HepG2 (cell line): Measurements from ENCODE around the gene RMRP. TPM values are rescaled to one million over a fixed set of nuclear protein-coding genes. Genes with fewer than 3 reads are reported as not detected.

Experiments used
- ATAC-seq: fragments of 200-7000 bp; cut with Tn5 transposase; 3 replicates; pipeline ENCODE4 v1.9.1; 2020; ENCODE audit warnings: mild to moderate bottlenecking, moderate library complexity
- BruUV-seq: library from RNA; stranded (reverse); fragments of 400-500 nt; replicated peaks from 2 replicates; lab custom pipeline; 2021; lab: Mats Ljungman, UMichigan
- CTCF ChIA-PET: fragments of 300-600 bp; formaldehyde crosslinking; extraction: SDS; loops from one replicate; lab custom pipeline; 2021; ENCODE audit warnings: low total read pairs, inconsistent platforms, low intra/inter-chr PET ratio; lab: Yijun Ruan, JAX
- POLR2A ChIA-PET: fragments of 350-600 bp; sonication (Branson Sonifier 250); formaldehyde crosslinking; loops from one replicate; lab custom pipeline; 2020; ENCODE audit warnings: antibody characterized with exemption, inconsistent platforms; lab: Yijun Ruan, JAX
- DNase-seq: peaks from one replicate; pipeline ENCODE4 v3.0.0-alpha.2; 2015; ENCODE audit warnings: low spot score
- FAIRE-seq: peaks from 3 replicates; lab custom pipeline; 2011; peaks lifted over from hg19 to GRCh38; lab: Jason Lieb, UNC
- H2AFZ ChIP-seq: one replicate; pipeline ENCODE4 v1.6.1; 2011; ENCODE audit warnings: low read length, inconsistent platforms
- H3K27ac ChIP-seq: fragments of 300-600 bp; 3 replicates; pipeline ENCODE4 v1.8.0; 2011; ENCODE audit warnings: mixed run types, mild to moderate bottlenecking, mixed read lengths, low read length, inconsistent platforms; ENCODE audit not compliant: insufficient read depth; ENCODE audit errors: extremely low read length
- H3K27me3 ChIP-seq, 2 experiments: fragments of 200-600 bp in 1 of 2; 2 replicates in 1 of 2; 3 replicates in 1 of 2; pipeline versions ENCODE4 v1.6.0 to v1.8.0; 2011; ENCODE audit warnings: low read length in 2 of 2, mild to moderate bottlenecking in 2 of 2, moderate library complexity in 2 of 2, inconsistent platforms in 1 of 2; ENCODE audit not compliant: insufficient read depth in 2 of 2, control insufficient read depth in 1 of 2
- H3K36me3 ChIP-seq, 2 experiments: fragments of 200-600 bp in 1 of 2; replicated peaks in 1 of 2; 2 replicates in 1 of 2; 3 replicates in 1 of 2; pipeline versions ENCODE4 v1.5.1 to v1.8.0; 2011; ENCODE audit warnings: low read length in 2 of 2, inconsistent platforms in 1 of 2; ENCODE audit not compliant: insufficient read depth in 2 of 2, control insufficient read depth in 1 of 2
- H3K4me1 ChIP-seq: 2 replicates; pipeline ENCODE4 v1.5.1; 2012; ENCODE audit warnings: low read length, inconsistent platforms; ENCODE audit not compliant: insufficient read depth
- H3K4me2 ChIP-seq: 2 replicates; pipeline ENCODE4 v1.6.0; 2011; ENCODE audit warnings: low read depth, low read length, inconsistent platforms
- H3K4me3 ChIP-seq, 3 experiments: fragments of 200-600 bp in 1 of 3; sonication (generic), shearing (Covaris generic) in 1 of 3; replicated peaks in 1 of 3; 2 replicates each; pipeline ENCODE4 v1.5.1; 2011 to 2016; ENCODE audit warnings: low read length in 3 of 3, inconsistent platforms in 2 of 3, low read depth in 2 of 3, mild to moderate bottlenecking in 2 of 3, control low read depth in 1 of 3, mixed read lengths in 1 of 3; ENCODE audit not compliant: insufficient read depth in 1 of 3
- H3K79me2 ChIP-seq: one replicate; pipeline ENCODE4 v1.6.1; 2011; ENCODE audit warnings: low read length, inconsistent platforms; ENCODE audit not compliant: insufficient read depth
- H3K9ac ChIP-seq: 2 replicates; pipeline ENCODE4 v1.6.0; 2011; ENCODE audit warnings: mild to moderate bottlenecking, low read depth, low read length, inconsistent platforms; ENCODE audit not compliant: insufficient read depth
- H3K9me3 ChIP-seq: 2 replicates; pipeline ENCODE4 v1.5.1; 2012; ENCODE audit warnings: mild to moderate bottlenecking, low read length
- H4K20me1 ChIP-seq: 2 replicates; pipeline ENCODE4 v1.6.0; 2011; ENCODE audit warnings: inconsistent platforms, mild to moderate bottlenecking, low read length, moderate library complexity; ENCODE audit not compliant: insufficient read depth
- ATF6 ChIP-seq: sonication (generic); formaldehyde crosslinking; conservative IDR thresholded peaks from 2 replicates; pipeline ENCODE4 v1.4.0; 2020; ENCODE audit warnings: missing genetic modification reagents
- ATF7 ChIP-seq, 2 experiments: fragments of 450-650 bp in 1 of 2; sonication (generic) in 1 of 2; formaldehyde crosslinking in 1 of 2; IDR thresholded peaks; 2 replicates each; pipeline versions ENCODE4 v1.4.0 to v1.6.1; 2016 to 2020; ENCODE audit warnings: antibody characterized with exemption in 1 of 2, mild to moderate bottlenecking in 1 of 2, missing genetic modification reagents in 1 of 2
- FIP1L1 ChIP-seq: fragments of 200-400 bp; formaldehyde crosslinking; IDR thresholded peaks from 2 replicates; pipeline ENCODE4 v1.6.1; 2018; ENCODE audit warnings: low read depth, mild to moderate bottlenecking, low read length, moderate library complexity, borderline replicate concordance; ENCODE audit not compliant: insufficient read depth
- GATAD2A ChIP-seq: IDR thresholded peaks from 2 replicates; pipeline ENCODE4 v1.6.1; 2016
- HNRNPH1 ChIP-seq: fragments of 200-400 bp; formaldehyde crosslinking; optimal IDR thresholded peaks from 2 replicates; pipeline ENCODE3; 2017; ENCODE audit warnings: mild to moderate bottlenecking, low read depth, low read length
- PATZ1 ChIP-seq: sonication (generic); formaldehyde crosslinking; IDR thresholded peaks from 2 replicates; pipeline ENCODE4 v1.4.0; 2020; ENCODE audit warnings: missing genetic modification reagents
- PHF8 ChIP-seq: sonication (generic); formaldehyde crosslinking; IDR thresholded peaks from 2 replicates; pipeline ENCODE4 v1.5.0; 2020; ENCODE audit warnings: missing genetic modification reagents
- RBM39 ChIP-seq: fragments of 200-400 bp; formaldehyde crosslinking; IDR thresholded peaks from one replicate; pipeline ENCODE4 v1.6.1; 2018; ENCODE audit warnings: antibody characterized with exemption, mild to moderate bottlenecking, low read depth, low read length; ENCODE audit not compliant: poor library complexity, severe bottlenecking
- SP4 ChIP-seq: sonication (generic); formaldehyde crosslinking; IDR thresholded peaks from 2 replicates; pipeline ENCODE4 v1.8.1; 2023; ENCODE audit warnings: mild to moderate bottlenecking, missing genetic modification reagents
- ZNF136 ChIP-seq: sonication (generic); formaldehyde crosslinking; IDR thresholded peaks from 2 replicates; pipeline ENCODE4 v1.8.1; 2022; ENCODE audit warnings: low read depth, mild to moderate bottlenecking, moderate library complexity, missing genetic modification reagents
- ZNF264 ChIP-seq: sonication (generic); formaldehyde crosslinking; IDR thresholded peaks from 2 replicates; pipeline ENCODE4 v1.4.0; 2020; ENCODE audit warnings: missing genetic modification reagents
- ZNF280D ChIP-seq: sonication (generic); formaldehyde crosslinking; IDR thresholded peaks from 2 replicates; pipeline ENCODE4 v1.5.1; 2020; ENCODE audit warnings: mild to moderate bottlenecking, missing genetic modification reagents
- ZNF282 ChIP-seq: fragments of 450-650 bp; IDR thresholded peaks from 2 replicates; pipeline ENCODE4 v1.6.1; 2018; ENCODE audit not compliant: partially characterized antibody
- ZNF3 ChIP-seq: IDR thresholded peaks from 2 replicates; pipeline ENCODE4 v1.7.0; 2017; ENCODE audit warnings: inconsistent platforms
- ZNF383 ChIP-seq: sonication (generic); formaldehyde crosslinking; IDR thresholded peaks from 2 replicates; pipeline ENCODE4 v1.4.0; 2020; ENCODE audit warnings: missing genetic modification reagents, mild to moderate bottlenecking, borderline replicate concordance
- ZNF430 ChIP-seq: sonication (generic); formaldehyde crosslinking; IDR thresholded peaks from 2 replicates; pipeline ENCODE4 v1.9.0; 2021; ENCODE audit warnings: mild to moderate bottlenecking, missing genetic modification reagents
- ZNF672 ChIP-seq: sonication (generic); formaldehyde crosslinking; IDR thresholded peaks from 2 replicates; pipeline ENCODE4 v1.8.1; 2022; ENCODE audit warnings: missing genetic modification reagents
- ZNF773 ChIP-seq: sonication (generic); formaldehyde crosslinking; IDR thresholded peaks from 2 replicates; pipeline ENCODE4 v1.4.0; 2020; ENCODE audit warnings: missing genetic modification reagents, borderline replicate concordance
- ZNF792 ChIP-seq: IDR thresholded peaks from 2 replicates; pipeline ENCODE4 v1.6.1; 2016
- WGBS: methylation state at CpG from one replicate; pipeline ENCODE4 v1.1.6; 2017; ENCODE audit warnings: low lambda C conversion rate; 5-methylcytosine and 5-hydroxymethylcytosine counted together
- in situ Hi-C: cut with HindIII; loops from 2 replicates; pipeline ENCODE4 v1.10.0; 2017; ENCODE audit warnings: low pct_unique_long_range_greater_than_20kb; ENCODE audit not compliant: extremely low pct_ligation_motif_present
- intact Hi-C: fragments of 100-400 bp; cut with micrococcal nuclease; formaldehyde crosslinking; loops from one replicate; pipeline ENCODE4 v1.10.0; 2022; ENCODE audit not compliant: unreplicated experiment
- polyA plus RNA-seq, 8 experiments: library from polyadenylated mRNA; depleted of rRNA in 3 of 8; stranded (reverse) in 7 of 8; unstranded in 1 of 8; fragments of >200 nt; fragmentation: Illumina TruSeq in 4 of 8; extraction: Trizol in 4 of 8; gene quantifications; 2 replicates each; pipeline versions ENCODE4 v1.2.1 to v1.2.3, GENCODE V29; 2011 to 2016; ENCODE audit warnings: low read depth in 4 of 8, missing spikeins in 1 of 8, mixed read lengths in 1 of 8; ENCODE audit not compliant: insufficient read depth in 1 of 8
- total RNA-seq, 5 experiments: library from RNA; depleted of rRNA; stranded (reverse); fragments of >200 nt; fragmentation: Illumina TruSeq; extraction: Trizol; gene quantifications; 2 replicates each; pipeline ENCODE4 v1.2.3, GENCODE V29; 2016; ENCODE audit warnings: low read depth in 1 of 5

Gene RMRP
- total and polyA plus RNA-seq, 2 of the 13 experiments (the other 11 are each of a cell fraction or from before 2014, with no cell fraction given): 51.4 to 4,025 TPM

- Histone ChIP-seq H3K4me1 (peaks cover 14% of the 10 kb centered on the region), H3K79me2 (no peaks in the 10 kb centered on the region), H3K9ac (no peak overlapping the region), H3K9me3 (no peaks in the 10 kb centered on the region), H3K27ac (no peak overlapping the region), H3K27me3 (no peaks in the 10 kb centered on the region), H3K36me3 (peaks cover 46 to 81% of the 10 kb centered on the region in 2 experiments), H4K20me1 (no peaks in the 10 kb centered on the region), H2AFZ (no peak overlapping the region), H3K4me2 (no peak overlapping the region), H3K4me3 (no peak overlapping the region)
- DNase-seq (no peak), ATAC-seq (no peak), FAIRE-seq (no peak)
- intact Hi-C loops: no loop called here
- BruUV-seq: no TSS peak
- POLR2A ChIA-PET: no interaction called here
- CTCF ChIA-PET: no interaction called here
- WGBS: 97% methylated on average over 8 of the region's 11 CpGs
- in situ Hi-C loops: no loop called here
- TF ChIP-seq ATF6 (no peak), ZNF383 (CRISPR knock-in tag) (no peak), ZNF280D (CRISPR knock-in tag) (no peak), SP4 (CRISPR knock-in tag) (no peak), ATF7 (IDR thresholded peaks at IDR 0.05) (no peak), ATF7 (CRISPR knock-in tag; IDR thresholded peaks at IDR 0.05) (no peak), ZNF264 (no peak), ZNF136 (CRISPR knock-in tag) (no peak), HNRNPH1 (no peak), ZNF672 (CRISPR knock-in tag) (no peak), ZNF430 (CRISPR knock-in tag) (no peak), ZNF282 (no peak), ZNF773 (CRISPR knock-in tag) (no peak), PHF8 (CRISPR knock-in tag) (no peak), FIP1L1 (no peak), GATAD2A (no peak), ZNF792 (CRISPR knock-in tag) (no peak), ZNF3 (no peak), RBM39 (no peak), PATZ1 (no peak)
Observed at GRCh38 chr9:35700031-35700430, 42.2 kb upstream of the RMRP start.
